Sigmoid colon (tissue), 3 donors: ENCODE results near the gene ZFAND3.

ENCODE experiments used
- POLR2A ChIP-seq, 2 donors: fragments of 450-650 bp; IDR thresholded peaks; one replicate each; pipeline ENCODE4 v1.6.1; 2016; ENCODE audit warnings: antibody characterized with exemption in 2 of 2, mild to moderate bottlenecking in 2 of 2, moderate library complexity in 2 of 2
- TF ChIP-seq, protein P1 (sequence below), 4 experiments: fragments of 450-650 bp in 3 of 4; fragments of 200-600 bp in 1 of 4; IDR thresholded peaks; one replicate each; pipeline ENCODE4 v1.5.1; 2016 to 2019; ENCODE audit warnings: antibody characterized with exemption in 4 of 4, mild to moderate bottlenecking in 3 of 4, moderate library complexity in 2 of 4

DNA sequence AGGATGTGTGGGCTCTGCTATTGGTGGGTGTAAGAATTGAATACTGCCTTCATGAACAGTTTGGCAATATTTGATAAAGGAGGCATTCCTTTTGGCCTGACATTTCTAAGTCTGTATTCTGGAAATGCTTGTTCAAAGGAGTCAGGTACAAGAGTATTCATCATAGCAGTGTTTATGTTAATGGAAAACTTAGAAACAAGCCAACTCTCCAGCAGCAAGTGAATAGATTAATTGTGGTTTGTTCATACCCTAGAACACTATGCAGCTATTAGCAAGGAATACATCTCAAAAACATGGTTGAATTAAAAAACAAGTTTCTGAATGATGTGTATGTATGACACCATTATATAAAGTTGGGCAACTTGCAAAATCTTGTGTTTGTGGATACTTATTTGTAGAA is 195.8 kb downstream of the ZFAND3 start:
- no peak for TF ChIP-seq POLR2A (IDR thresholded peaks at IDR 0.05)
- TF ChIP-seq, protein P1, sequence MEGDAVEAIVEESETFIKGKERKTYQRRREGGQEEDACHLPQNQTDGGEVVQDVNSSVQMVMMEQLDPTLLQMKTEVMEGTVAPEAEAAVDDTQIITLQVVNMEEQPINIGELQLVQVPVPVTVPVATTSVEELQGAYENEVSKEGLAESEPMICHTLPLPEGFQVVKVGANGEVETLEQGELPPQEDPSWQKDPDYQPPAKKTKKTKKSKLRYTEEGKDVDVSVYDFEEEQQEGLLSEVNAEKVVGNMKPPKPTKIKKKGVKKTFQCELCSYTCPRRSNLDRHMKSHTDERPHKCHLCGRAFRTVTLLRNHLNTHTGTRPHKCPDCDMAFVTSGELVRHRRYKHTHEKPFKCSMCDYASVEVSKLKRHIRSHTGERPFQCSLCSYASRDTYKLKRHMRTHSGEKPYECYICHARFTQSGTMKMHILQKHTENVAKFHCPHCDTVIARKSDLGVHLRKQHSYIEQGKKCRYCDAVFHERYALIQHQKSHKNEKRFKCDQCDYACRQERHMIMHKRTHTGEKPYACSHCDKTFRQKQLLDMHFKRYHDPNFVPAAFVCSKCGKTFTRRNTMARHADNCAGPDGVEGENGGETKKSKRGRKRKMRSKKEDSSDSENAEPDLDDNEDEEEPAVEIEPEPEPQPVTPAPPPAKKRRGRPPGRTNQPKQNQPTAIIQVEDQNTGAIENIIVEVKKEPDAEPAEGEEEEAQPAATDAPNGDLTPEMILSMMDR (IDR thresholded peaks at IDR 0.05): no peak
